ENCODE data around the gene GJB5.
"Not testable (repeated sequence)": the region's sequence is repeated elsewhere in the genome, so short reads cannot be mapped to it uniquely, and the experiment has no call there.

The GJB5 gene

GRCh38 chr1:34746101-34746500, 8.7 kb upstream of the GJB5 start:
- DNase-seq, result no peak

GRCh38 chr1:34746785-34747637, 7.8 kb upstream of the GJB5 start:
- DNase-seq, result no peak

GRCh38 chr1:34747638-34747941, 7.3 kb upstream of the GJB5 start:
- no peak for DNase-seq

GRCh38 chr1:34749992-34750391, 4.9 kb upstream of the GJB5 start:
- no peak for DNase-seq

GRCh38 chr1:34750610-34751009, 4.2 kb upstream of the GJB5 start:
- DNase-seq, result no peak

GRCh38 chr1:34753163-34753562, 1.7 kb upstream of the GJB5 start:
- DNase-seq, result no peak

GRCh38 chr1:34755961-34756360, 1.1 kb downstream of the GJB5 start:
- DNase-seq, result no peak

- DNase-seq, result no peak
Measured at GRCh38 chr1:34757386-34757785, 2.5 kb downstream of the GJB5 start.

GRCh38 chr1:34758751-34759150, 3.9 kb downstream of the GJB5 start:
- DNase-seq, result no peak

GRCh38 chr1:34759503-34760357, 4.9 kb downstream of the GJB5 start, which contains the start of gene GJB4:
Gene GJB4 (plus strand): TSS chr1:34759740. CDS start chr1:34761255, 1,515 bp downstream.
- no peak for DNase-seq

- no peak for DNase-seq
Measured at GRCh38 chr1:34761176-34761761, 6.4 kb downstream of the GJB5 start.

- no peak for DNase-seq
Measured at GRCh38 chr1:34761776-34762307, 7.0 kb downstream of the GJB5 start.

GRCh38 chr1:34762474-34763141, 7.8 kb downstream of the GJB5 start:
- no peak for DNase-seq

- no peak for DNase-seq
Measured at GRCh38 chr1:34763142-34763781, 8.4 kb downstream of the GJB5 start.

- no peak for DNase-seq
Measured at GRCh38 chr1:34768856-34769255, 14.0 kb downstream of the GJB5 start.

GRCh38 chr1:34770891-34771504, 16.2 kb downstream of the GJB5 start:
- no peak for DNase-seq

- DNase-seq, result no peak
Measured at GRCh38 chr1:34771573-34772371, 16.9 kb downstream of the GJB5 start.

GRCh38 chr1:34773114-34773513, 18.3 kb downstream of the GJB5 start:
- DNase-seq, result not testable (repeated sequence)

GRCh38 chr1:34774957-34775356, 20.1 kb downstream of the GJB5 start:
- DNase-seq, result no peak

- DNase-seq, result no peak
Measured at GRCh38 chr1:34776911-34777310, 22.1 kb downstream of the GJB5 start.

Measured in MV-4-11 (cell line).